Liver (tissue), 9 donors: ENCODE data around the gene PSG2. TPM values are rescaled to one million over a fixed set of nuclear protein-coding genes. Genes with fewer than 3 reads are reported as not detected.
"Not testable (repeated sequence)": the region's sequence is repeated elsewhere in the genome, so short reads cannot be mapped to it uniquely, and the experiment has no call there.

Experiments used
- DNase-seq: peaks from one replicate; pipeline ENCODE4 v3.0.0-alpha.2; 2017; ENCODE audit warnings: low spot score
- H3K27ac ChIP-seq, 2 donors: one replicate each; pipeline ENCODE4 v1.7.0; 2013; ENCODE audit warnings: inconsistent platforms in 2 of 2, low read length in 2 of 2, control low read depth in 1 of 2, low read depth in 1 of 2, mild to moderate bottlenecking in 1 of 2
- H3K27me3 ChIP-seq, 4 donors: one replicate each; pipeline versions ENCODE4 v1.6.1 to v1.7.0; 2013; ENCODE audit warnings: low read length in 3 of 4, inconsistent platforms in 1 of 4, mild to moderate bottlenecking in 1 of 4, moderate library complexity in 1 of 4; ENCODE audit not compliant: control insufficient read depth in 4 of 4, insufficient read depth in 4 of 4
- H3K36me3 ChIP-seq, 4 donors: one replicate each; pipeline versions ENCODE4 v1.6.1 to v1.7.0; 2013; ENCODE audit warnings: low read length in 3 of 4, mild to moderate bottlenecking in 3 of 4, low read depth in 1 of 4, moderate library complexity in 1 of 4; ENCODE audit not compliant: control insufficient read depth in 4 of 4, insufficient read depth in 3 of 4
- H3K4me1 ChIP-seq, 4 donors: one replicate each; pipeline versions ENCODE4 v1.6.1 to v1.7.0; 2013; ENCODE audit warnings: low read length in 3 of 4, mild to moderate bottlenecking in 3 of 4, moderate library complexity in 1 of 4; ENCODE audit not compliant: control insufficient read depth in 4 of 4, insufficient read depth in 4 of 4
- H3K4me3 ChIP-seq, 3 donors: one replicate each; pipeline versions ENCODE4 v1.6.1 to v1.7.0; 2013; ENCODE audit warnings: low read length in 3 of 3, control low read depth in 1 of 3, low read depth in 1 of 3, mild to moderate bottlenecking in 1 of 3
- H3K9ac ChIP-seq, 2 donors: one replicate each; pipeline ENCODE4 v1.7.0; 2013; ENCODE audit warnings: low read length in 2 of 2, mild to moderate bottlenecking in 2 of 2, moderate library complexity in 2 of 2, control low read depth in 1 of 2, low read depth in 1 of 2
- H3K9me3 ChIP-seq, 4 donors: one replicate each; pipeline versions ENCODE4 v1.6.1 to v1.7.0; 2013; ENCODE audit warnings: low read length in 3 of 4; ENCODE audit not compliant: control insufficient read depth in 4 of 4
- EGR1 ChIP-seq, 2 donors: IDR thresholded peaks; 2 replicates each; pipeline ENCODE4 v1.6.1; 2016 to 2018; ENCODE audit warnings: antibody characterized with exemption in 2 of 2, low read depth in 2 of 2
- FOXA1 ChIP-seq: IDR thresholded peaks from 2 replicates; pipeline ENCODE4 v1.6.1; 2016; ENCODE audit warnings: antibody characterized with exemption
- JUND ChIP-seq, 2 donors: IDR thresholded peaks; 2 replicates each; pipeline ENCODE4 v1.6.1; 2016; ENCODE audit warnings: antibody characterized with exemption in 2 of 2
- NR2F2 ChIP-seq: IDR thresholded peaks from 2 replicates; pipeline ENCODE4 v1.6.1; 2016; ENCODE audit warnings: antibody characterized with exemption
- RAD21 ChIP-seq, 2 donors: IDR thresholded peaks; 2 replicates each; pipeline ENCODE4 v1.6.1; 2016; ENCODE audit warnings: antibody characterized with exemption in 2 of 2, mild to moderate bottlenecking in 2 of 2
- RXRA ChIP-seq, 2 donors: IDR thresholded peaks; 2 replicates each; pipeline ENCODE4 v1.6.1; 2017 to 2018; ENCODE audit warnings: antibody characterized with exemption in 2 of 2, mild to moderate bottlenecking in 1 of 2
- TAF1 ChIP-seq: conservative IDR thresholded peaks from 2 replicates; pipeline ENCODE4 v1.6.1; 2016; ENCODE audit warnings: antibody characterized with exemption, mild to moderate bottlenecking
- YY1 ChIP-seq: IDR thresholded peaks from 2 replicates; pipeline ENCODE4 v1.6.1; 2016; ENCODE audit warnings: antibody characterized with exemption, mild to moderate bottlenecking
- WGBS: extraction: QIAGEN DNeasy Blood & Tissue Kit; methylation state at CpG from one replicate; pipeline ENCODE4 v1.1.7; 2013; 5-methylcytosine and 5-hydroxymethylcytosine counted together
- polyA plus RNA-seq, 2 donors: library from polyadenylated mRNA; stranded (reverse) in 1 of 2; unstranded in 1 of 2; fragments of 200-250 nt in 1 of 2; fragments of >200 nt in 1 of 2; fragmentation: Nextera tagmentation in 1 of 2; extraction: Ambion mirVana in 1 of 2; gene quantifications; one replicate each; pipeline versions ENCODE4 v1.2.1 to v1.2.3, GENCODE V29; 2013 to 2015
- total RNA-seq, 2 donors: library from RNA; depleted of rRNA; stranded (reverse); fragments of >200 nt; gene quantifications; one replicate each; pipeline ENCODE4 v1.2.3, GENCODE V29; 2014
- TF ChIP-seq, protein P1 (sequence below): IDR thresholded peaks from 2 replicates; pipeline ENCODE4 v1.6.1; 2016; ENCODE audit warnings: antibody characterized with exemption, mild to moderate bottlenecking
- TF ChIP-seq, protein P2 (sequence below): fragments of 150-350 bp; IDR thresholded peaks from 2 replicates; pipeline ENCODE4 v1.5.1; 2017; ENCODE audit warnings: improper control_type of control experiment, low read depth, low read length; ENCODE audit not compliant: missing input control
- donor health status: healthy.
- donor health status: healthy.
- donor health status: healthy.
- donor health status: healthy.
- donor health status: healthy.

The PSG2 gene
- total and polyA plus RNA-seq, 4 donors = not detected

DNA sequence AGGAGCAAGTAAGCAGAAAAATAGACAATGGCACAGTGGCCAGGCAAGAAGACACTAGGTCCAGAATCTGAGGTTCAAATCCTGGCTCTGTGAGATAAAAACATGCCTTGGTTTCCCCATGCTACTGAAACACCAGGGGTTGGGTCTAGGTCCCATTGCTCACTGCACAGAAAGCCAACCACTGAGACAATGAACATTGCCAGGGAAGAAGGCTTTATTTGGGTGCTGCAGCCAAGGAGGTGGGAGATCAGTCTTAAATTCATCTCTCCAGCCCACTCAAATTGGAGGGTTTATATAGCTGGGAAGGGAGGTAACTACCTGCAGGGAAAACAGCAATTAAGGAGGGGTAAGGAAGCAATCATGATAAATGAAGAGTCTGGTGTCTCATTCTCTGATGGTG is 32.6 kb upstream of the PSG2 start:
- not testable (repeated sequence) for H3K4me1 ChIP-seq, H3K27me3 ChIP-seq, H3K36me3 ChIP-seq, H3K27ac ChIP-seq, H3K9ac ChIP-seq, H3K4me3 ChIP-seq, DNase-seq, H3K9me3 ChIP-seq

GRCh38 chr19:43114626-43115025 is 32.1 kb upstream of the PSG2 start:
- not testable (repeated sequence) for H3K27ac ChIP-seq, H3K9ac ChIP-seq, H3K4me1 ChIP-seq, H3K9me3 ChIP-seq, H3K4me3 ChIP-seq, H3K27me3 ChIP-seq, DNase-seq, H3K36me3 ChIP-seq
- 67% methylated on average over 2 of the region's 2 CpGs for WGBS

- not testable (repeated sequence) for H3K4me3 ChIP-seq, H3K4me1 ChIP-seq, H3K9ac ChIP-seq, H3K27ac ChIP-seq, H3K27me3 ChIP-seq, H3K9me3 ChIP-seq, DNase-seq, H3K36me3 ChIP-seq
- 83% methylated on average over 1 of the region's 1 CpG for WGBS
Measured at GRCh38 chr19:43107401-43107800, 24.9 kb upstream of the PSG2 start.

GRCh38 chr19:43105496-43105895 is 23.0 kb upstream of the PSG2 start:
- 80% methylated on average over 1 of the region's 1 CpG for WGBS
- Histone ChIP-seq H3K9me3 (peaks cover 0 to 7% (median 2%) of the 10 kb centered on the region in 4 donors), H3K4me1 (no peaks in the 10 kb centered on the region), H3K27ac (no peak overlapping the region), H3K27me3 (no peaks in the 10 kb centered on the region), H3K4me3 (no peak overlapping the region), H3K9ac (no peak overlapping the region), H3K36me3 (no peaks in the 10 kb centered on the region)
- no peak for DNase-seq
- TF ChIP-seq FOXA1 (no peak), RXRA (IDR thresholded peaks at IDR 0.05) (no peak), YY1 (no peak), EGR1 (IDR thresholded peaks at IDR 0.05; ENCODE audit: low read depth in 2 of 2) (no peak), TAF1 (no peak), RAD21 (IDR thresholded peaks at IDR 0.05) (no peak), JUND (IDR thresholded peaks at IDR 0.05) (no peak), NR2F2 (no peak)
- TF ChIP-seq, protein P1, sequence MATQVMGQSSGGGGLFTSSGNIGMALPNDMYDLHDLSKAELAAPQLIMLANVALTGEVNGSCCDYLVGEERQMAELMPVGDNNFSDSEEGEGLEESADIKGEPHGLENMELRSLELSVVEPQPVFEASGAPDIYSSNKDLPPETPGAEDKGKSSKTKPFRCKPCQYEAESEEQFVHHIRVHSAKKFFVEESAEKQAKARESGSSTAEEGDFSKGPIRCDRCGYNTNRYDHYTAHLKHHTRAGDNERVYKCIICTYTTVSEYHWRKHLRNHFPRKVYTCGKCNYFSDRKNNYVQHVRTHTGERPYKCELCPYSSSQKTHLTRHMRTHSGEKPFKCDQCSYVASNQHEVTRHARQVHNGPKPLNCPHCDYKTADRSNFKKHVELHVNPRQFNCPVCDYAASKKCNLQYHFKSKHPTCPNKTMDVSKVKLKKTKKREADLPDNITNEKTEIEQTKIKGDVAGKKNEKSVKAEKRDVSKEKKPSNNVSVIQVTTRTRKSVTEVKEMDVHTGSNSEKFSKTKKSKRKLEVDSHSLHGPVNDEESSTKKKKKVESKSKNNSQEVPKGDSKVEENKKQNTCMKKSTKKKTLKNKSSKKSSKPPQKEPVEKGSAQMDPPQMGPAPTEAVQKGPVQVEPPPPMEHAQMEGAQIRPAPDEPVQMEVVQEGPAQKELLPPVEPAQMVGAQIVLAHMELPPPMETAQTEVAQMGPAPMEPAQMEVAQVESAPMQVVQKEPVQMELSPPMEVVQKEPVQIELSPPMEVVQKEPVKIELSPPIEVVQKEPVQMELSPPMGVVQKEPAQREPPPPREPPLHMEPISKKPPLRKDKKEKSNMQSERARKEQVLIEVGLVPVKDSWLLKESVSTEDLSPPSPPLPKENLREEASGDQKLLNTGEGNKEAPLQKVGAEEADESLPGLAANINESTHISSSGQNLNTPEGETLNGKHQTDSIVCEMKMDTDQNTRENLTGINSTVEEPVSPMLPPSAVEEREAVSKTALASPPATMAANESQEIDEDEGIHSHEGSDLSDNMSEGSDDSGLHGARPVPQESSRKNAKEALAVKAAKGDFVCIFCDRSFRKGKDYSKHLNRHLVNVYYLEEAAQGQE = no peak
- TF ChIP-seq, protein P2, sequence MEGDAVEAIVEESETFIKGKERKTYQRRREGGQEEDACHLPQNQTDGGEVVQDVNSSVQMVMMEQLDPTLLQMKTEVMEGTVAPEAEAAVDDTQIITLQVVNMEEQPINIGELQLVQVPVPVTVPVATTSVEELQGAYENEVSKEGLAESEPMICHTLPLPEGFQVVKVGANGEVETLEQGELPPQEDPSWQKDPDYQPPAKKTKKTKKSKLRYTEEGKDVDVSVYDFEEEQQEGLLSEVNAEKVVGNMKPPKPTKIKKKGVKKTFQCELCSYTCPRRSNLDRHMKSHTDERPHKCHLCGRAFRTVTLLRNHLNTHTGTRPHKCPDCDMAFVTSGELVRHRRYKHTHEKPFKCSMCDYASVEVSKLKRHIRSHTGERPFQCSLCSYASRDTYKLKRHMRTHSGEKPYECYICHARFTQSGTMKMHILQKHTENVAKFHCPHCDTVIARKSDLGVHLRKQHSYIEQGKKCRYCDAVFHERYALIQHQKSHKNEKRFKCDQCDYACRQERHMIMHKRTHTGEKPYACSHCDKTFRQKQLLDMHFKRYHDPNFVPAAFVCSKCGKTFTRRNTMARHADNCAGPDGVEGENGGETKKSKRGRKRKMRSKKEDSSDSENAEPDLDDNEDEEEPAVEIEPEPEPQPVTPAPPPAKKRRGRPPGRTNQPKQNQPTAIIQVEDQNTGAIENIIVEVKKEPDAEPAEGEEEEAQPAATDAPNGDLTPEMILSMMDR = no peak
